ENCODE data around the gene BCO1. TPM values are rescaled to one million over a fixed set of nuclear protein-coding genes. Genes with fewer than 3 reads are reported as not detected.

The BCO1 gene
- total and polyA plus RNA-seq, 4 donors, result 0.11 to 0.50 (median 0.29) TPM

- DNase-seq (ENCODE audit: low spot score), result no peak
- Histone ChIP-seq H3K27ac (ENCODE audit: low read depth in 1 of 2, low read length in 2 of 2) (no peak overlapping the region), H3K9me3 (ENCODE audit: control insufficient read depth in 4 of 4, low read length in 3 of 4) (no peaks in the 10 kb centered on the region), H3K9ac (ENCODE audit: low read depth in 1 of 2, low read length in 2 of 2) (no peak overlapping the region), H3K36me3 (ENCODE audit: control insufficient read depth in 4 of 4, insufficient read depth in 3 of 4, low read depth in 1 of 4, low read length in 3 of 4) (no peaks in the 10 kb centered on the region), H3K4me3 (ENCODE audit: low read depth in 1 of 3, low read length in 3 of 3) (no peak overlapping the region), H3K4me1 (ENCODE audit: control insufficient read depth in 4 of 4, insufficient read depth in 4 of 4, low read length in 3 of 4) (no peaks in the 10 kb centered on the region), H3K27me3 (ENCODE audit: control insufficient read depth in 4 of 4, insufficient read depth in 4 of 4, low read length in 3 of 4) (no peaks in the 10 kb centered on the region)
- 95% methylated on average over 5 of the region's 5 CpGs for WGBS
- no peak for TF ChIP-seq YY1 (IDR thresholded peaks at IDR 0.05)
- no peak for TF ChIP-seq RXRA (IDR thresholded peaks at IDR 0.05)
- no peak for TF ChIP-seq FOXA1 (IDR thresholded peaks at IDR 0.05)
- no peak for TF ChIP-seq REST (IDR thresholded peaks at IDR 0.05)
- TF ChIP-seq, protein P1, sequence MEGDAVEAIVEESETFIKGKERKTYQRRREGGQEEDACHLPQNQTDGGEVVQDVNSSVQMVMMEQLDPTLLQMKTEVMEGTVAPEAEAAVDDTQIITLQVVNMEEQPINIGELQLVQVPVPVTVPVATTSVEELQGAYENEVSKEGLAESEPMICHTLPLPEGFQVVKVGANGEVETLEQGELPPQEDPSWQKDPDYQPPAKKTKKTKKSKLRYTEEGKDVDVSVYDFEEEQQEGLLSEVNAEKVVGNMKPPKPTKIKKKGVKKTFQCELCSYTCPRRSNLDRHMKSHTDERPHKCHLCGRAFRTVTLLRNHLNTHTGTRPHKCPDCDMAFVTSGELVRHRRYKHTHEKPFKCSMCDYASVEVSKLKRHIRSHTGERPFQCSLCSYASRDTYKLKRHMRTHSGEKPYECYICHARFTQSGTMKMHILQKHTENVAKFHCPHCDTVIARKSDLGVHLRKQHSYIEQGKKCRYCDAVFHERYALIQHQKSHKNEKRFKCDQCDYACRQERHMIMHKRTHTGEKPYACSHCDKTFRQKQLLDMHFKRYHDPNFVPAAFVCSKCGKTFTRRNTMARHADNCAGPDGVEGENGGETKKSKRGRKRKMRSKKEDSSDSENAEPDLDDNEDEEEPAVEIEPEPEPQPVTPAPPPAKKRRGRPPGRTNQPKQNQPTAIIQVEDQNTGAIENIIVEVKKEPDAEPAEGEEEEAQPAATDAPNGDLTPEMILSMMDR (IDR thresholded peaks at IDR 0.05; ENCODE audit: low read depth, low read length, missing input control), result no peak
Measured at GRCh38 chr16:81329947-81330346, 91.5 kb downstream of the BCO1 start.

DNA sequence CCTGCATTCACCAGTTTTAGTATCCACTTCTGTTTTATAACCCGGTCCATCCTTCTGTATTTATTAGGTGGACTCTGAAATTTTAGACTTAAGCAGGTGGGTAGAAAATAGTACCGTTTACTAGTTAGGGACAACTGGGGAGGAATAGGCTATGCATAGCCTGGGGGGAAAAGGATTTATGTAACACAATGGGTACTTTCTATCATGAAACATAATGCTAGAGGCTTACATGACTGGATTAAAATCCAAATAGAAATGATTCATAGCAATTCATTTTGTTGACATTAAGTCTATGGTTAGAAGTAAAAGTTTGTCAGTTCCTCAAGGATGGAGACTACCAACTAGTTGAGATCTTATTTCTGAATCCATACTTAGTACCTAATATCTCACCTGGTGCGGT lies 94.9 kb downstream of the BCO1 start:
- TF ChIP-seq FOXA2 (IDR thresholded peaks at IDR 0.05) (no peak), TAF1 (conservative IDR thresholded peaks at IDR 0.05) (no peak), JUND (IDR thresholded peaks at IDR 0.05) (no peak), GABPA (IDR thresholded peaks at IDR 0.05 in 1 of 2, conservative IDR thresholded peaks at IDR 0.05 in 1 of 2) (no peak), RXRA (IDR thresholded peaks at IDR 0.05) (no peak), EGR1 (IDR thresholded peaks at IDR 0.05; ENCODE audit: low read depth in 2 of 2) (no peak), NR2F2 (IDR thresholded peaks at IDR 0.05) (no peak), YY1 (IDR thresholded peaks at IDR 0.05) (no peak), REST (IDR thresholded peaks at IDR 0.05) (no peak), MAX (IDR thresholded peaks at IDR 0.05) (no peak), FOXA1 (IDR thresholded peaks at IDR 0.05) (no peak), HNF4A (conservative IDR thresholded peaks at IDR 0.05) (no peak), SP1 (IDR thresholded peaks at IDR 0.05) (no peak), RAD21 (IDR thresholded peaks at IDR 0.05) (no peak), ATF3 (IDR thresholded peaks at IDR 0.05) (no peak), HNF4G (IDR thresholded peaks at IDR 0.05) (no peak)
- TF ChIP-seq, protein P2, sequence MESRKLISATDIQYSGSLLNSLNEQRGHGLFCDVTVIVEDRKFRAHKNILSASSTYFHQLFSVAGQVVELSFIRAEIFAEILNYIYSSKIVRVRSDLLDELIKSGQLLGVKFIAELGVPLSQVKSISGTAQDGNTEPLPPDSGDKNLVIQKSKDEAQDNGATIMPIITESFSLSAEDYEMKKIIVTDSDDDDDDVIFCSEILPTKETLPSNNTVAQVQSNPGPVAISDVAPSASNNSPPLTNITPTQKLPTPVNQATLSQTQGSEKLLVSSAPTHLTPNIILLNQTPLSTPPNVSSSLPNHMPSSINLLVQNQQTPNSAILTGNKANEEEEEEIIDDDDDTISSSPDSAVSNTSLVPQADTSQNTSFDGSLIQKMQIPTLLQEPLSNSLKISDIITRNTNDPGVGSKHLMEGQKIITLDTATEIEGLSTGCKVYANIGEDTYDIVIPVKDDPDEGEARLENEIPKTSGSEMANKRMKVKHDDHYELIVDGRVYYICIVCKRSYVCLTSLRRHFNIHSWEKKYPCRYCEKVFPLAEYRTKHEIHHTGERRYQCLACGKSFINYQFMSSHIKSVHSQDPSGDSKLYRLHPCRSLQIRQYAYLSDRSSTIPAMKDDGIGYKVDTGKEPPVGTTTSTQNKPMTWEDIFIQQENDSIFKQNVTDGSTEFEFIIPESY (IDR thresholded peaks at IDR 0.05), result no peak
- TF ChIP-seq, protein P1 (IDR thresholded peaks at IDR 0.05; ENCODE audit: low read depth, low read length, missing input control), result no peak
- DNase-seq (ENCODE audit: low spot score), result no peak
- no peaks in the 10 kb centered on the region for H3K27me3 ChIP-seq (ENCODE audit: control insufficient read depth in 4 of 4, insufficient read depth in 4 of 4, low read length in 3 of 4)
- H3K4me3 ChIP-seq (ENCODE audit: low read depth in 1 of 3, low read length in 3 of 3), result no peak overlapping the region
- no peak overlapping the region for H3K27ac ChIP-seq (ENCODE audit: low read depth in 1 of 2, low read length in 2 of 2)
- H3K4me1 ChIP-seq (ENCODE audit: control insufficient read depth in 4 of 4, insufficient read depth in 4 of 4, low read length in 3 of 4), result no peaks in the 10 kb centered on the region
- no peaks in the 10 kb centered on the region for H3K9me3 ChIP-seq (ENCODE audit: control insufficient read depth in 4 of 4, low read length in 3 of 4)
- H3K36me3 ChIP-seq (ENCODE audit: control insufficient read depth in 4 of 4, insufficient read depth in 3 of 4, low read depth in 1 of 4, low read length in 3 of 4), result no peaks in the 10 kb centered on the region
- no peak overlapping the region for H3K9ac ChIP-seq (ENCODE audit: low read depth in 1 of 2, low read length in 2 of 2)
- WGBS, result 99% methylated on average over 3 of the region's 3 CpGs

Data from liver (tissue), 9 donors.